Vagina (tissue), 2 donors: ENCODE results near the gene PTPN1.

Experiments
- POLR2A ChIP-seq, 2 donors: fragments of 450-650 bp; IDR thresholded peaks; one replicate each; pipeline ENCODE4 v1.6.1; 2017; ENCODE audit warnings: antibody characterized with exemption in 2 of 2, mild to moderate bottlenecking in 2 of 2, moderate library complexity in 2 of 2
- TF ChIP-seq, protein P1 (sequence below), 3 experiments: fragments of 450-650 bp in 2 of 3; fragments of 200-600 bp in 1 of 3; sonication (generic) in 1 of 3; IDR thresholded peaks; one replicate each; pipeline ENCODE4 v1.5.1; 2017 to 2019; ENCODE audit warnings: antibody characterized with exemption in 3 of 3, mild to moderate bottlenecking in 2 of 3, moderate library complexity in 2 of 3

- TF ChIP-seq, protein P1, sequence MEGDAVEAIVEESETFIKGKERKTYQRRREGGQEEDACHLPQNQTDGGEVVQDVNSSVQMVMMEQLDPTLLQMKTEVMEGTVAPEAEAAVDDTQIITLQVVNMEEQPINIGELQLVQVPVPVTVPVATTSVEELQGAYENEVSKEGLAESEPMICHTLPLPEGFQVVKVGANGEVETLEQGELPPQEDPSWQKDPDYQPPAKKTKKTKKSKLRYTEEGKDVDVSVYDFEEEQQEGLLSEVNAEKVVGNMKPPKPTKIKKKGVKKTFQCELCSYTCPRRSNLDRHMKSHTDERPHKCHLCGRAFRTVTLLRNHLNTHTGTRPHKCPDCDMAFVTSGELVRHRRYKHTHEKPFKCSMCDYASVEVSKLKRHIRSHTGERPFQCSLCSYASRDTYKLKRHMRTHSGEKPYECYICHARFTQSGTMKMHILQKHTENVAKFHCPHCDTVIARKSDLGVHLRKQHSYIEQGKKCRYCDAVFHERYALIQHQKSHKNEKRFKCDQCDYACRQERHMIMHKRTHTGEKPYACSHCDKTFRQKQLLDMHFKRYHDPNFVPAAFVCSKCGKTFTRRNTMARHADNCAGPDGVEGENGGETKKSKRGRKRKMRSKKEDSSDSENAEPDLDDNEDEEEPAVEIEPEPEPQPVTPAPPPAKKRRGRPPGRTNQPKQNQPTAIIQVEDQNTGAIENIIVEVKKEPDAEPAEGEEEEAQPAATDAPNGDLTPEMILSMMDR (IDR thresholded peaks at IDR 0.05), result no peak
- TF ChIP-seq POLR2A (IDR thresholded peaks at IDR 0.05), result no peak
Measured at GRCh38 chr20:50610212-50610718, 100.1 kb downstream of the PTPN1 start.
